Measurements from ENCODE around the gene GYG1.

- TF ChIP-seq CTCF (IDR thresholded peaks at IDR 0.05) (no peak), POLR2A (IDR thresholded peaks at IDR 0.05) (no peak), EP300 (IDR thresholded peaks at IDR 0.05) (no peak)
These were observed 32.6 kb downstream of the GYG1 start for GRCh38 chr3:149023951-149024350.

All from tibial nerve (tissue), 4 donors.